SJCRH30 (cell line): ENCODE data around the gene ST6GALNAC4. TPM values are rescaled to one million over a fixed set of nuclear protein-coding genes. Genes with fewer than 3 reads are reported as not detected.

ENCODE experiments used
- DNase-seq, 2 experiments: peaks; one replicate each; pipeline ENCODE4 v3.0.0-alpha.2; 2015 to 2020
- H3K27ac ChIP-seq: fragments of 250-450 bp; sonication (Bioruptor Pico); 2 replicates; pipeline ENCODE4 v1.5.1; 2020; ENCODE audit warnings: mild to moderate bottlenecking, moderate library complexity
- H3K27me3 ChIP-seq: fragments of 250-450 bp; sonication (Bioruptor Pico); 2 replicates; pipeline ENCODE4 v1.5.1; 2020; ENCODE audit warnings: mild to moderate bottlenecking, moderate library complexity
- H3K36me3 ChIP-seq: fragments of 250-450 bp; sonication (Bioruptor Pico); 2 replicates; pipeline ENCODE4 v1.5.1; 2020; ENCODE audit warnings: mild to moderate bottlenecking, moderate library complexity
- H3K4me1 ChIP-seq: fragments of 250-450 bp; sonication (Bioruptor Pico); 2 replicates; pipeline ENCODE4 v1.5.1; 2020; ENCODE audit warnings: mild to moderate bottlenecking, moderate library complexity
- H3K4me3 ChIP-seq: fragments of 250-450 bp; sonication (Bioruptor Pico); 2 replicates; pipeline ENCODE4 v1.5.1; 2020; ENCODE audit warnings: mild to moderate bottlenecking, moderate library complexity
- H3K9me3 ChIP-seq: fragments of 250-450 bp; sonication (Bioruptor Pico); replicated peaks from 2 replicates; pipeline ENCODE4 v1.5.1; 2020; ENCODE audit warnings: mild to moderate bottlenecking, moderate library complexity
- total RNA-seq: library from RNA; depleted of rRNA; stranded (reverse); fragments of >200 nt; shearing (Covaris generic); gene quantifications from 2 replicates; pipeline ENCODE4 v1.2.3, GENCODE V29; 2014; rRNA removed

The ST6GALNAC4 gene
- 19.6 and 24.3 TPM in 2 replicates for total RNA-seq

GRCh38 chr9:127916720-127917581, at the start of gene ST6GALNAC4:
ST6GALNAC4 (minus strand) TSS chr9:127917041; CDS start chr9:127916419, 622 bp downstream.
- peak within 1 kb of the TSS; percentile 68 for H3K4me3 ChIP-seq
- H3K27me3 ChIP-seq: no peaks in the 10 kb centered on the region
- H3K36me3 ChIP-seq: peaks cover 1% of the 10 kb centered on the region; the same call in 1 of the 2 replicates
- H3K27ac ChIP-seq: peak within 1 kb of the TSS; percentile 46
- peak; percentile 93 to 95 for DNase-seq
- H3K9me3 ChIP-seq: no peaks in the 10 kb centered on the region
- peaks cover 24% of the 10 kb centered on the region for H3K4me1 ChIP-seq

- Histone ChIP-seq H3K27me3 (no peaks in the 10 kb centered on the region), H3K9me3 (no peaks in the 10 kb centered on the region), H3K4me3 (no peak overlapping the region), H3K4me1 (peaks cover 18% of the 10 kb centered on the region), H3K36me3 (no peaks in the 10 kb centered on the region), H3K27ac (peak overlapping the region; percentile 12; the same call in 1 of the 2 replicates)
- no peak for DNase-seq
These were observed 49.1 kb upstream of the ST6GALNAC4 start for GRCh38 chr9:127965953-127966352.

- Histone ChIP-seq H3K36me3 (no peaks in the 10 kb centered on the region), H3K27ac (no peak overlapping the region), H3K27me3 (no peaks in the 10 kb centered on the region), H3K9me3 (no peaks in the 10 kb centered on the region), H3K4me1 (peaks cover 20% of the 10 kb centered on the region), H3K4me3 (no peak overlapping the region)
- no peak for DNase-seq
These were observed 46.7 kb upstream of the ST6GALNAC4 start for GRCh38 chr9:127963359-127964064.

- Histone ChIP-seq H3K27me3 (no peaks in the 10 kb centered on the region), H3K9me3 (no peaks in the 10 kb centered on the region), H3K36me3 (no peaks in the 10 kb centered on the region), H3K27ac (no peak overlapping the region), H3K4me3 (no peak overlapping the region), H3K4me1 (peaks cover 20% of the 10 kb centered on the region)
- DNase-seq: no peak
These were observed 46.2 kb upstream of the ST6GALNAC4 start for GRCh38 chr9:127963041-127963358.

- Histone ChIP-seq H3K27me3 (no peaks in the 10 kb centered on the region), H3K36me3 (no peaks in the 10 kb centered on the region), H3K4me1 (peaks cover 20% of the 10 kb centered on the region), H3K27ac (no peak overlapping the region), H3K4me3 (no peak overlapping the region), H3K9me3 (no peaks in the 10 kb centered on the region)
- DNase-seq: no peak
These were observed 45.4 kb upstream of the ST6GALNAC4 start for GRCh38 chr9:127962278-127962677.

GRCh38 chr9:127961613-127962155, 44.8 kb upstream of the ST6GALNAC4 start:
- no peak overlapping the region for H3K4me3 ChIP-seq
- H3K36me3 ChIP-seq: no peaks in the 10 kb centered on the region
- H3K4me1 ChIP-seq: peaks cover 16% of the 10 kb centered on the region
- DNase-seq: no peak
- no peaks in the 10 kb centered on the region for H3K9me3 ChIP-seq
- H3K27me3 ChIP-seq: no peaks in the 10 kb centered on the region
- no peak overlapping the region for H3K27ac ChIP-seq

- no peak for DNase-seq
- no peak overlapping the region for H3K4me3 ChIP-seq
- H3K36me3 ChIP-seq: no peaks in the 10 kb centered on the region
- H3K27me3 ChIP-seq: no peaks in the 10 kb centered on the region
- no peak overlapping the region for H3K27ac ChIP-seq
- no peaks in the 10 kb centered on the region for H3K9me3 ChIP-seq
- peaks cover 14% of the 10 kb centered on the region for H3K4me1 ChIP-seq
These were observed 44.3 kb upstream of the ST6GALNAC4 start for GRCh38 chr9:127961155-127961490.

- DNase-seq: peak; percentile 78 to 90
- no peaks in the 10 kb centered on the region for H3K27me3 ChIP-seq
- no peaks in the 10 kb centered on the region for H3K36me3 ChIP-seq
- no peak overlapping the region; the same call in 1 of the 2 replicates for H3K27ac ChIP-seq
- H3K9me3 ChIP-seq: no peaks in the 10 kb centered on the region
- no peak overlapping the region for H3K4me3 ChIP-seq
- peaks cover 10% of the 10 kb centered on the region for H3K4me1 ChIP-seq
These were observed 43.7 kb upstream of the ST6GALNAC4 start for GRCh38 chr9:127960410-127961154.

GRCh38 chr9:127959841-127960409, 43.1 kb upstream of the ST6GALNAC4 start:
- DNase-seq: no peak
- H3K36me3 ChIP-seq: no peaks in the 10 kb centered on the region
- H3K27me3 ChIP-seq: no peaks in the 10 kb centered on the region
- H3K9me3 ChIP-seq: no peaks in the 10 kb centered on the region
- no peak overlapping the region for H3K27ac ChIP-seq
- peaks cover 8% of the 10 kb centered on the region; the same call in 1 of the 2 replicates for H3K4me1 ChIP-seq
- no peak overlapping the region for H3K4me3 ChIP-seq

GRCh38 chr9:127959398-127959797, 42.6 kb upstream of the ST6GALNAC4 start:
- H3K4me3 ChIP-seq: no peak overlapping the region
- no peak overlapping the region for H3K27ac ChIP-seq
- peaks cover 8% of the 10 kb centered on the region; the same call in 1 of the 2 replicates for H3K4me1 ChIP-seq
- DNase-seq: no peak
- H3K36me3 ChIP-seq: no peaks in the 10 kb centered on the region
- H3K9me3 ChIP-seq: no peaks in the 10 kb centered on the region
- H3K27me3 ChIP-seq: no peaks in the 10 kb centered on the region

- Histone ChIP-seq H3K4me1 (peaks cover 8% of the 10 kb centered on the region; the same call in 1 of the 2 replicates), H3K9me3 (no peaks in the 10 kb centered on the region), H3K36me3 (no peaks in the 10 kb centered on the region), H3K4me3 (no peak overlapping the region), H3K27me3 (no peaks in the 10 kb centered on the region), H3K27ac (no peak overlapping the region)
- no peak for DNase-seq
These were observed 41.9 kb upstream of the ST6GALNAC4 start for GRCh38 chr9:127958728-127959127.

- no peaks in the 10 kb centered on the region for H3K27me3 ChIP-seq
- H3K4me1 ChIP-seq: peaks cover 11% of the 10 kb centered on the region; the same call in 1 of the 2 replicates
- H3K27ac ChIP-seq: no peak overlapping the region
- DNase-seq: peak; percentile 43 to 47
- H3K36me3 ChIP-seq: no peaks in the 10 kb centered on the region
- H3K4me3 ChIP-seq: no peak overlapping the region
- H3K9me3 ChIP-seq: no peaks in the 10 kb centered on the region
These were observed 38.6 kb upstream of the ST6GALNAC4 start for GRCh38 chr9:127955294-127956015.

GRCh38 chr9:127954831-127955293, 38.0 kb upstream of the ST6GALNAC4 start:
- Histone ChIP-seq H3K9me3 (no peaks in the 10 kb centered on the region), H3K4me1 (peaks cover 13% of the 10 kb centered on the region; the same call in 1 of the 2 replicates), H3K27ac (no peak overlapping the region), H3K4me3 (no peak overlapping the region), H3K36me3 (no peaks in the 10 kb centered on the region), H3K27me3 (no peaks in the 10 kb centered on the region)
- no peak for DNase-seq
